VCaP (cell line): Measurements from ENCODE around the gene YTHDC1.

ENCODE experiments used
- H3K27ac ChIP-seq: fragments of 450-650 bp; 2 replicates; pipeline ENCODE4 v1.5.1; 2017
- TF ChIP-seq, protein P1 (sequence below): fragments of 450-650 bp; conservative IDR thresholded peaks from 2 replicates; pipeline ENCODE4 v1.5.1; 2017; ENCODE audit warnings: mild to moderate bottlenecking, moderate library complexity

The YTHDC1 gene

DNA sequence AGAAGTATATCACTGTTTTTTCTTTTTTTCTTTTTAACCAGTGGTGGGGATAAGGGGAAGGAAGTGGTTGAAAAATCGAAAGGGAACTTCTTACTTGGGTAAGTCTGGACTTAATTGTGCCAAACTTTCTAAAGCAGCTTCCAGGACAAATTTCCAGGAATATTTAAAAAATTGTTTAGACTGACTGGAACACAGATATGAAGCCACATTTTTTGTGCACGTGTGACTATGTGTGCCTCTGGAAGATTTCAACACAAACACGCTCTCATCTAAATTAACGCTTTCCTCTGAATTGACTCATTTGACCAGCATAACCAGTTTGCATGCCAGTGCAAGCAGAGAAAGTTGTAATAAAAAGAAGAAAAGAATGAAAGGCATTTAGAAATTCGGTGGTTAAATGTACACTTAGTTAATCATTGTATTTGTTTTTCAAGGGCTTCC is 18.8 kb upstream of the YTHDC1 start:
- TF ChIP-seq, protein P1, sequence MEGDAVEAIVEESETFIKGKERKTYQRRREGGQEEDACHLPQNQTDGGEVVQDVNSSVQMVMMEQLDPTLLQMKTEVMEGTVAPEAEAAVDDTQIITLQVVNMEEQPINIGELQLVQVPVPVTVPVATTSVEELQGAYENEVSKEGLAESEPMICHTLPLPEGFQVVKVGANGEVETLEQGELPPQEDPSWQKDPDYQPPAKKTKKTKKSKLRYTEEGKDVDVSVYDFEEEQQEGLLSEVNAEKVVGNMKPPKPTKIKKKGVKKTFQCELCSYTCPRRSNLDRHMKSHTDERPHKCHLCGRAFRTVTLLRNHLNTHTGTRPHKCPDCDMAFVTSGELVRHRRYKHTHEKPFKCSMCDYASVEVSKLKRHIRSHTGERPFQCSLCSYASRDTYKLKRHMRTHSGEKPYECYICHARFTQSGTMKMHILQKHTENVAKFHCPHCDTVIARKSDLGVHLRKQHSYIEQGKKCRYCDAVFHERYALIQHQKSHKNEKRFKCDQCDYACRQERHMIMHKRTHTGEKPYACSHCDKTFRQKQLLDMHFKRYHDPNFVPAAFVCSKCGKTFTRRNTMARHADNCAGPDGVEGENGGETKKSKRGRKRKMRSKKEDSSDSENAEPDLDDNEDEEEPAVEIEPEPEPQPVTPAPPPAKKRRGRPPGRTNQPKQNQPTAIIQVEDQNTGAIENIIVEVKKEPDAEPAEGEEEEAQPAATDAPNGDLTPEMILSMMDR = no peak
- peak overlapping the region; percentile 81 for H3K27ac ChIP-seq

DNA sequence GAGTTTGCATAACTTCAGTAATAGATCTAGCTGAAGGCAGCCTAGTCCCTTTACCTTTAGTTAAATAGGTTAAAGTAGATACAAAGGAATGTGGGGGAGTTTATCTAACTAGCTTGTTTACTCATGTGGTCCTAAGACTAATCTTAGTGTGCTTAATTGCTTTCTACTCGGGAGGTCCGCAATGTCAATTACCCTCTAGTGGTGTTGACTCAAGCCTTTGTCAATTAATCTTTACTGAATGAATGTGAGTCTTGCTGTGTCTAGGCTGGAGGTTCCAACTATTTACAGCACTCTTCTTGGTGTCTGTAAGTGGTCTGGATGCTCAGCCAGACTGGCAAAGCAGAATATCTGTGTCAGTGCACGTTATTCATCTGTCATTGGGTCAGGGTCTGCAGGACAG is 17.9 kb upstream of the YTHDC1 start:
- TF ChIP-seq, protein P1 = no peak
- peak overlapping the region; percentile 81 for H3K27ac ChIP-seq

DNA sequence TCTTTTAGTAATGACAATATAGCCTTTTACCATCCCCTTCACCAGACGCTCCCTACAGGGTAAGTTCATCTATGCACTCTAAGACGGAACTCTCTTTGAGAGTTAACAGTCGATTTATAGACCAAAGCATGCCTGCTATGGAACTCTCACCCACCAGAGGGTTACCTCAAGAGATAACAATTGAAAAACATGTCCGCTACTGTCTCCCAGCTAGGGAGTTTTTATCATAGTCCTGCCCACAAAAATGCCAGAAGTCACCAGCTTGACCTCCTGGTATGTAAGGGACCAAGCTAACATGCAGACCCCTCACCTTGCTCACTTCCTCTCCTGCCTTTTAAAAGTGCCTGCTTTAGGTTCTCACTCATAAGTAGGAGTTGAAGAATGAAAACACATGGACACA is 16.7 kb upstream of the YTHDC1 start:
- H3K27ac ChIP-seq = no peak overlapping the region
- TF ChIP-seq, protein P1 = no peak

DNA sequence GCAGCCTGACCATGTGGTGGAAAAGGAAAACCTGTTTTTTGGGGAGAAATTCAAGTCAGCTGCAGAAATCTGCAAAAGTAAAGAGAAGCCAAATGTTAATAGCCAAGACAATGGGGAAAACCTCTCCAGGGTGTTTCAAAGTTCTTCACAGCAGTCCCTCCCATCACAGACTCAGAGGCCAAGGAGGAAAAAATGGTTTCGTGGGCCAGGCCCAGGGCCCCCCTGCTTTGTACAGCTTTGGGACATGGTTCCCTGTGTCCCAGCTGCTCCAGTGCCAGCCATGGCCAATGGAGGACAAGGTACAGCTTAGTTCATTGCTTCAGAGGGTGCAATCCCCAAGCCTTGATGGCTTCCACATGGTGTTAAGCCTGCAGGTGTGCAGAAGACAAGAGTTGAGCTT is 15.2 kb upstream of the YTHDC1 start:
- TF ChIP-seq, protein P1 = no peak
- no peak overlapping the region for H3K27ac ChIP-seq

DNA sequence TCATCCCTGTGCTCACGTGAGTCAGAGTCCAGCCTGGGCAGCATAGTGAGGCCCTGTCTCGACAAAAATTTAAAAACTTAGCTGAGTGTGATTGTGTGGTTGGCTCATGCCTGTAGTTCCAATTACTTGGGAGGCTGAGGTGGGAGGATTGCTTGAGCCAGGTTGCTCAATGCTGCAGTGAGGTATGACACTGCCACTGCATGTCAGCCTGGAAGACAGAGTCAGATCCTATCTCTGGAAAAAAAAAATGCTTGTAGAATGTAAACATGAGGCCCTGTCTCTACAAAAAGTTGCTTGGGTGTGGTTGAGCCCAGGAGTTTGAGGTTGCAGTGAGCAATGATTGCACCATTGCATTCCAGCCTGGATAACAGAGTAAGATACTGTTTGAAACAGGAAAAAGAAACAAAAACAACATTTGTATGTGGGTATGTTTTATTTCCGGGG is 11.3 kb upstream of the YTHDC1 start:
- TF ChIP-seq, protein P1 = no peak
- no peak overlapping the region for H3K27ac ChIP-seq

DNA sequence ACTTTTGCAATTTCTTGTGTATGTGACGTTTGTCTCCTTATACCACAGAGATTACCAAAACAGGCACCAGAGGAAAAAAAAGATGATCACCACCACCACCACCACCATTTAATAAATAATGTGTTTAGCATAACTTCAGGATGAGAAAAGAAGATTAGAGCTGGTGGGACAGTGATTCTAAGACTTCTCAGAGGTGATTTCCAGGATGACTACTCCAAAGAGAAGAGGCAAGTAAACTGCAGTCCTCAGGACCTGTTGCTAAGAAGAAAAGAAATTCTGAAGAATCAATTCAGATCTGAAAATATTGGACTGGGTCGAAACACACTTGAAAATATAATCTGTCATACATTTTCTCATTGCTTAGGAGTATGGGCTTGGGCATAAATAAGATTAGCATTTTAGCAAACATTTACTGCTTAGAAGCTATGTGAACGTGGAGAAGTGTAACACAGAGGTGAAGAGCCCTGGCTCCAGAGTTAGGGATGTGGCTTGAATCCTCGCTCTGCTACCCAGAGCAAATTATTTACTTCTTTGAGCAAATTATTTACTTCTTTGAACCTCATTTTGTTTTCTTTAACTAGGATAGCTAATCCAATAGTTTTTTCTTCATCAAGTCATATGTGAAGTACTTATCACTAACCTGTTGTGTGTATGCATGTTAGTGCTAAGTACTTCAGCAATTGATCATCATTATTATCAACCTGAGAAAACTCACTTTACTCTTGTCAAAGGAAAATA is 10.5 kb upstream of the YTHDC1 start:
- TF ChIP-seq, protein P1 = no peak
- H3K27ac ChIP-seq = no peak overlapping the region

DNA sequence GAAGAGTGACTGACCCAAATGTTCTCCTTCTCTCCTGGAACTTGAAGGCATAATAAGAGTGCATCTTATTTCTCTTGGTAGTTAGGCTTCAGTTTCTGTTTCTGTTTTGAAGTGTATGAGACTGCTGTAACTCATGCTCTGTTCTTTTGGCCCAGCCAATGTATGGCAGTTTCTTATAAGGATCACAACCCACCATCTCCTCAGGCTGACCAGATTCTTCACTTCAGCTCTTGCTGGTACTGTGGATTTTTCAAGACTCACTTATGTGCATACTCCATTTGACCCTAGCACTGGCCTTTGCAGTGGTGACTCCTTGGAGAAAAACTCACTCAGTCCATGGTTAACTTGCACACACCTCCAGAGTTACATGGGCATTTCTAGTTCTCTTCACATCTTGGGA is 9.6 kb upstream of the YTHDC1 start:
- H3K27ac ChIP-seq = no peak overlapping the region
- TF ChIP-seq, protein P1 = no peak
